ENCODE results near the gene KHDC4.

DNA sequence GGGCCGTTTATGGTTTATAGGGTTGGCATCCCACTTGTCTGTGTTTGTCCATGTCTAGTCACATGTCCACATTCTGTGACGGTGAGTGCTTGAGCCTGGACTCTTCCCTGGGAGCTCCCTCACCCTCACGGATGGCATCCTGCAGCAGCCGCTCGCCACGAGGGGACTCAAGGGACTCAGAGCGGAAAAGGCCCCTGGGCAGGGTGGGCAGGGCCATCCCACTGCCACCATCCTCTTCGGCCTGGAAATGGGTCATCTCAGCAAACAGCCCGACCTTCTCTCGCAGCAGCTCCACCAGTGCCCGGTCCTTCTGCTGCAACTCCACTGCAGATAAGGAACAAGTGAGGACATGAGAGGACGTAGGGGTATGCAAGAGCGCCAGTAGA, 18.3 kb upstream of the KHDC4 start:
- TF ChIP-seq JUND (IDR thresholded peaks at IDR 0.05) (no peak), CTCF (IDR thresholded peaks at IDR 0.05; ENCODE audit: low read depth, low read length, missing input control) (no peak), HNF4G (IDR thresholded peaks at IDR 0.05) (no peak), MAX (IDR thresholded peaks at IDR 0.05) (no peak), NR2F2 (IDR thresholded peaks at IDR 0.05) (no peak), GABPA (IDR thresholded peaks at IDR 0.05 in 1 of 2, conservative IDR thresholded peaks at IDR 0.05 in 1 of 2) (no peak), TAF1 (conservative IDR thresholded peaks at IDR 0.05) (no peak)
